Muscle layer of colon (tissue), 2 donors: ENCODE measurements around the gene IFI16.
"Not testable (repeated sequence)": the region's sequence is repeated elsewhere in the genome, so short reads cannot be mapped to it uniquely, and the experiment has no call there.

Experiments used
- H3K27ac ChIP-seq: one replicate; pipeline ENCODE4 v1.7.0; 2013; ENCODE audit warnings: low read depth, mild to moderate bottlenecking, low read length, moderate library complexity
- H3K27me3 ChIP-seq, 2 donors: one replicate each; pipeline ENCODE4 v1.7.0; 2013; ENCODE audit warnings: low read length in 2 of 2, mild to moderate bottlenecking in 2 of 2; ENCODE audit not compliant: insufficient read depth in 2 of 2, control insufficient read depth in 1 of 2
- H3K36me3 ChIP-seq: one replicate; pipeline ENCODE4 v1.7.0; 2013; ENCODE audit warnings: mild to moderate bottlenecking, low read length; ENCODE audit not compliant: insufficient read depth
- H3K4me1 ChIP-seq: one replicate; pipeline ENCODE4 v1.7.0; 2013; ENCODE audit warnings: mild to moderate bottlenecking, low read length; ENCODE audit not compliant: insufficient read depth
- H3K4me3 ChIP-seq, 2 donors: one replicate each; pipeline ENCODE4 v1.7.0; 2013; ENCODE audit warnings: low read length in 2 of 2, low read depth in 1 of 2, mild to moderate bottlenecking in 1 of 2, moderate library complexity in 1 of 2
- H3K9ac ChIP-seq: one replicate; pipeline ENCODE4 v1.7.0; 2013; ENCODE audit warnings: low read length
- H3K9me3 ChIP-seq: one replicate; pipeline ENCODE4 v1.7.0; 2013; ENCODE audit warnings: mild to moderate bottlenecking, low read length
- donor health status: abdominal sarcoma.
- donor health status: Adenocarcinoma of cecum.

Gene IFI16

GRCh38 chr1:159030311-159030710 is 20.6 kb downstream of the IFI16 start:
- H3K9ac ChIP-seq = no peak overlapping the region
- no peak overlapping the region for H3K4me3 ChIP-seq
- H3K27me3 ChIP-seq = no peaks in the 10 kb centered on the region
- H3K36me3 ChIP-seq = peaks cover 24% of the 10 kb centered on the region
- H3K4me1 ChIP-seq = peaks cover 9% of the 10 kb centered on the region
- no peaks in the 10 kb centered on the region for H3K9me3 ChIP-seq
- no peak overlapping the region for H3K27ac ChIP-seq

DNA sequence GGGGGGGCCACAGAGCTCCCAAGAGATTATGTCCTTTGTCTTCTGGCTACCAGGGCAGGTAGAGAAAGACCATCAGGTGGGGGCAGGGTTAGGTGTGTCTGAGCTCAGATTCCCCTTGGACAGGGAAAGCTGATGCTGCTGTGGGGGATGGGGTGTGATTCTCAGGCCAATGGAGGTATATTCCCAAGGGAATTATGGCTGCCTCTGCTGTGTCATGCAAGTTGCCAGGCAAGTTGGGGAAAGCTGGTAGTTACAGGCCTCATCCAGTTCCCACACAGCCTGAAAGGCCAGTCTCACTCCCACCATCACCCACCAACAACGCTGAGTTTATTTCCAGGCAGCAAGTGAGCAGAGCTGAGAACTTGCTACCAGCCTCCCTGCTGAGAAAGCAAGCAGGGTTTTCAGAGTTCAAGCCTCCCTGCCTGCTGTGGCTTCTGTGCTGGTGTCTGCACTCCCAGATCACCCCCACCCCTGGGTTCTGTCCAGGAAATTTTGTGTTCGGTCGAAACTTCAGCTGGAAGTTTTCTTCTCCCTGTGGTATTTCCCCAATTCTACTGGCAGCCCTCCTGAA is 21.3 kb downstream of the IFI16 start:
- Histone ChIP-seq H3K9ac (no peak overlapping the region), H3K9me3 (no peaks in the 10 kb centered on the region), H3K27me3 (no peaks in the 10 kb centered on the region), H3K4me3 (no peak overlapping the region), H3K4me1 (peaks cover 9% of the 10 kb centered on the region), H3K27ac (no peak overlapping the region), H3K36me3 (peaks cover 24% of the 10 kb centered on the region)

GRCh38 chr1:159040206-159040605 is 30.5 kb downstream of the IFI16 start:
- peaks cover 26% of the 10 kb centered on the region for H3K36me3 ChIP-seq
- no peak overlapping the region for H3K4me3 ChIP-seq
- no peak overlapping the region for H3K27ac ChIP-seq
- no peaks in the 10 kb centered on the region for H3K27me3 ChIP-seq
- H3K4me1 ChIP-seq = no peaks in the 10 kb centered on the region
- H3K9ac ChIP-seq = no peak overlapping the region
- no peaks in the 10 kb centered on the region for H3K9me3 ChIP-seq

- Histone ChIP-seq H3K9ac (no peak overlapping the region), H3K4me1 (no peaks in the 10 kb centered on the region), H3K36me3 (peaks cover 26% of the 10 kb centered on the region), H3K27me3 (no peaks in the 10 kb centered on the region), H3K4me3 (no peak overlapping the region), H3K9me3 (no peaks in the 10 kb centered on the region), H3K27ac (no peak overlapping the region)
Observed at GRCh38 chr1:159040893-159041724, 31.4 kb downstream of the IFI16 start.

- not testable (repeated sequence) for H3K4me1 ChIP-seq, H3K27ac ChIP-seq, H3K4me3 ChIP-seq, H3K36me3 ChIP-seq, H3K9ac ChIP-seq, H3K27me3 ChIP-seq, H3K9me3 ChIP-seq
Observed at GRCh38 chr1:159046486-159046885, 36.8 kb downstream of the IFI16 start.

GRCh38 chr1:159051436-159051835 is 41.7 kb downstream of the IFI16 start:
- no peak overlapping the region for H3K9ac ChIP-seq
- H3K4me1 ChIP-seq = no peaks in the 10 kb centered on the region
- peaks cover 24% of the 10 kb centered on the region for H3K36me3 ChIP-seq

DNA sequence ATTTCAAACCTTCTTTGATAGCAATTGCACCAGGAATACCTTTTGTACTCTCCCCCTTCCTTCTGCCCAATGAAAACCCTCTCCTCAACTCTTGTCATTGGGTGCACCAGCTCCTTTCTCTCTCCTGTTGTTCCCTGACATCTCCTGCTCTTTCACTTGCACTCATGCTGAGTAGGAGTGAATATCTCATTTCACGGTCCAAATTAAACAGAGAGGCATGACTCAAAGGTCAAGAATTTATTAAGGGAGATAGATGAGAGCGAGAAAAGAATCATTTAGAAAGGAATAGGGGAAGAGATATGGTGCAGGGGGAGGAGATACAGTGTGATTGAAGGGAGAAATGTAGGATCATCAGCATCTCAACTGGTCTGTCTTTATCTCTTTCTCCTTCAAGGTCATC is 44.7 kb downstream of the IFI16 start:
- Histone ChIP-seq H3K4me3 (no peak overlapping the region), H3K27me3 (no peaks in the 10 kb centered on the region), H3K9ac (no peak overlapping the region), H3K36me3 (peaks cover 24% of the 10 kb centered on the region), H3K4me1 (no peaks in the 10 kb centered on the region), H3K27ac (no peak overlapping the region), H3K9me3 (no peaks in the 10 kb centered on the region)

More at GRCh38 chr1:159051436-159051835, 41.7 kb downstream of the IFI16 start:
- Histone ChIP-seq H3K9me3 (no peaks in the 10 kb centered on the region), H3K27ac (no peak overlapping the region), H3K4me3 (no peak overlapping the region), H3K27me3 (no peaks in the 10 kb centered on the region)

GRCh38 chr1:159055181-159055641 is 45.5 kb downstream of the IFI16 start:
- H3K27me3 ChIP-seq = no peaks in the 10 kb centered on the region
- H3K36me3 ChIP-seq = peaks cover 24% of the 10 kb centered on the region
- no peaks in the 10 kb centered on the region for H3K4me1 ChIP-seq
- no peaks in the 10 kb centered on the region for H3K9me3 ChIP-seq
- H3K27ac ChIP-seq = no peak overlapping the region
- no peak overlapping the region for H3K9ac ChIP-seq
- no peak overlapping the region for H3K4me3 ChIP-seq

DNA sequence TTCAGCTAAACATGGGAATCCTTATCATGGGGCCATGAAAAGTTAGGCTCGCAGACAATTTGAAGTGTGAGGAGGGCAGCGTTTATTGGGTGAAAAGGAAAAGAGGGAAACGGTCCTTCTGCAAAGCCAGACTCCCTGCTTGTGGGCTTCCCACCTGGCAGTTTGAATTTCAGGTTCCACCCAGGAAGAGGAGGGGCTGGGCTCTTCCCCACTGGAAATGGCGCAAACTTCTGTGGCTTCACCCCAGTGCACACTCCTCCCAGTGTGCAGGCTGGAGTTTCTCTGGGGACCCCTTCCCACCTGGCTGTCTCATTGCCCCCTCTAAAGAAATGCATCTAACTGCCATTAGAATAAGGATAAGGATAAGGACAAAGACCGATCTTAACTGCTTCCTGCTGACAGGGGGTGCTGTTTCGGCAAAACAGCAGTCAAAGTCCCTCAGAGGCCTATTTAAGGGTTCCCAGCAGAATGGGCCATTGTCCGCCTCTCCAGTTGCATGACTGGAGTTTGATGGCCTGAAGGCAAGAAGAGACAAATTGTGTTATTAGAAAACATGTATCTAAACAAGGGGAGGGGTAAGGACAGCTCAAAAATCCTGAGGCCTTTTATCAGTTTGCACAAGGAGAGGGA is 46.5 kb downstream of the IFI16 start:
- H3K9me3 ChIP-seq = no peaks in the 10 kb centered on the region
- no peaks in the 10 kb centered on the region for H3K27me3 ChIP-seq
- H3K9ac ChIP-seq = no peak overlapping the region
- no peak overlapping the region for H3K4me3 ChIP-seq
- no peak overlapping the region for H3K27ac ChIP-seq
- no peaks in the 10 kb centered on the region for H3K4me1 ChIP-seq
- H3K36me3 ChIP-seq = peaks cover 21% of the 10 kb centered on the region

GRCh38 chr1:159058751-159059150 is 49.0 kb downstream of the IFI16 start:
- H3K4me1 ChIP-seq = no peaks in the 10 kb centered on the region
- H3K9me3 ChIP-seq = no peaks in the 10 kb centered on the region
- H3K36me3 ChIP-seq = peaks cover 14% of the 10 kb centered on the region
- H3K27ac ChIP-seq = no peak overlapping the region
- H3K4me3 ChIP-seq = no peak overlapping the region
- no peaks in the 10 kb centered on the region for H3K27me3 ChIP-seq
- H3K9ac ChIP-seq = no peak overlapping the region

GRCh38 chr1:159065106-159065505 is 55.4 kb downstream of the IFI16 start:
- no peaks in the 10 kb centered on the region for H3K9me3 ChIP-seq

More at GRCh38 chr1:159065106-159065505, 55.4 kb downstream of the IFI16 start:
- H3K9ac ChIP-seq = no peak overlapping the region
- no peaks in the 10 kb centered on the region for H3K27me3 ChIP-seq
- H3K36me3 ChIP-seq = no peaks in the 10 kb centered on the region
- no peak overlapping the region for H3K4me3 ChIP-seq
- H3K27ac ChIP-seq = no peak overlapping the region
- H3K4me1 ChIP-seq = no peaks in the 10 kb centered on the region
